ENCODE data around the gene FCGR3A.
"Not testable (repeated sequence)": the region's sequence is repeated elsewhere in the genome, so short reads cannot be mapped to it uniquely, and the experiment has no call there.

Gene FCGR3A

GRCh38 chr1:161529463-161530104, 20.0 kb downstream of the FCGR3A start:
- peak in 2 of 4 experiments; percentile 32 for DNase-seq

GRCh38 chr1:161528550-161528949, 21.1 kb downstream of the FCGR3A start:
- peak in 3 of 4 experiments; percentile 35 to 46 (median 36) for DNase-seq

- not testable (repeated sequence) for DNase-seq
Observed at GRCh38 chr1:161525918-161526317, 23.7 kb downstream of the FCGR3A start.

- DNase-seq = peak in 3 of 4 experiments; percentile 48 to 62 (median 53)
Observed at GRCh38 chr1:161525321-161525720, 24.3 kb downstream of the FCGR3A start.

- DNase-seq = not testable (repeated sequence)
Observed at GRCh38 chr1:161524742-161525291, 24.8 kb downstream of the FCGR3A start.

GRCh38 chr1:161523817-161524741, 25.5 kb downstream of the FCGR3A start, which contains the start of gene HSPA6:
TSS of gene HSPA6 (plus strand) at chr1:161524540. CDS start at chr1:161524659, 119 bp downstream.
- DNase-seq = peak; percentile 70 to 92 (median 82)

- DNase-seq = not testable (repeated sequence)
Observed at GRCh38 chr1:161523041-161523816, 26.4 kb downstream of the FCGR3A start.

GRCh38 chr1:161513953-161514352, 35.7 kb downstream of the FCGR3A start:
- DNase-seq = not testable (repeated sequence)

GRCh38 chr1:161513448-161513780, 36.2 kb downstream of the FCGR3A start:
- DNase-seq = not testable (repeated sequence)

- not testable (repeated sequence) for DNase-seq
Observed at GRCh38 chr1:161512636-161513447, 36.8 kb downstream of the FCGR3A start.

- no peak for DNase-seq
Observed at GRCh38 chr1:161511756-161512060, 37.9 kb downstream of the FCGR3A start.

- DNase-seq = no peak
Observed at GRCh38 chr1:161511018-161511755, 38.4 kb downstream of the FCGR3A start.

- DNase-seq = no peak
Observed at GRCh38 chr1:161510477-161510876, 39.1 kb downstream of the FCGR3A start.

GRCh38 chr1:161506336-161507223, 43.0 kb downstream of the FCGR3A start:
- peak; percentile 91 to 98 (median 94) for DNase-seq

GRCh38 chr1:161505686-161506085, 43.9 kb downstream of the FCGR3A start:
- DNase-seq = peak in 3 of 4 experiments; percentile 49 to 59 (median 52)

- no peak for DNase-seq
Observed at GRCh38 chr1:161503394-161503748, 46.2 kb downstream of the FCGR3A start.

- peak in 2 of 4 experiments; percentile 20 to 26 for DNase-seq
Observed at GRCh38 chr1:161502641-161503393, 46.8 kb downstream of the FCGR3A start.

- DNase-seq = no peak
Observed at GRCh38 chr1:161502181-161502580, 47.4 kb downstream of the FCGR3A start.

- peak in 2 of 4 experiments; percentile 26 to 38 for DNase-seq
Observed at GRCh38 chr1:161501234-161501633, 48.4 kb downstream of the FCGR3A start.

Data from suppressor macrophage (primary cell).